Hepatocyte (in vitro differentiated cells): ENCODE measurements around the gene RYR3. TPM values are rescaled to one million over a fixed set of nuclear protein-coding genes. Genes with fewer than 3 reads are reported as not detected.

Experiments used
- DNase-seq: peaks from one replicate; pipeline ENCODE4 v3.0.0-alpha.2; 2016; ENCODE audit warnings: low spot score
- H2AFZ ChIP-seq: fragments of 200-600 bp; sonication (generic); 2 replicates; pipeline ENCODE4 v1.6.0; 2016; ENCODE audit warnings: antibody characterized with exemption, mild to moderate bottlenecking
- H3K27ac ChIP-seq: fragments of 200-600 bp; sonication (generic); 2 replicates; pipeline ENCODE4 v1.5.1; 2016; ENCODE audit warnings: mild to moderate bottlenecking
- H3K27me3 ChIP-seq: fragments of 200-600 bp; sonication (generic); 2 replicates; pipeline ENCODE4 v1.6.1; 2016
- H3K36me3 ChIP-seq: fragments of 200-600 bp; sonication (generic); replicated peaks from 2 replicates; pipeline ENCODE4 v1.5.1; 2016; ENCODE audit warnings: low read depth; ENCODE audit not compliant: insufficient read depth
- H3K4me1 ChIP-seq: fragments of 200-600 bp; sonication (generic); 2 replicates; pipeline ENCODE4 v1.5.1; 2016; ENCODE audit warnings: mild to moderate bottlenecking, moderate library complexity; ENCODE audit not compliant: insufficient read depth
- H3K4me2 ChIP-seq: fragments of 200-600 bp; sonication (generic); 2 replicates; pipeline ENCODE4 v1.6.0; 2016
- H3K4me3 ChIP-seq: fragments of 200-600 bp; sonication (generic); 2 replicates; pipeline ENCODE4 v1.5.1; 2016; ENCODE audit warnings: mild to moderate bottlenecking
- H3K79me2 ChIP-seq: fragments of 200-600 bp; sonication (generic); 2 replicates; pipeline ENCODE4 v1.6.0; 2017; ENCODE audit warnings: mild to moderate bottlenecking
- H3K9me2 ChIP-seq: fragments of 200-600 bp; sonication (generic); replicated peaks from 2 replicates; pipeline ENCODE4 v1.6.0; 2017; ENCODE audit warnings: mild to moderate bottlenecking; ENCODE audit not compliant: insufficient read depth
- H3K9me3 ChIP-seq: fragments of 200-600 bp; sonication (generic); 2 replicates; pipeline ENCODE4 v1.5.1; 2016; ENCODE audit warnings: low read depth, mild to moderate bottlenecking
- H4K20me1 ChIP-seq: fragments of 200-600 bp; sonication (generic); 2 replicates; pipeline ENCODE4 v1.6.0; 2016; ENCODE audit warnings: mild to moderate bottlenecking; ENCODE audit not compliant: insufficient read depth, poor library complexity, severe bottlenecking
- CTCF ChIP-seq: fragments of 200-600 bp; sonication (generic); IDR thresholded peaks from 2 replicates; pipeline ENCODE4 v1.5.1; 2016; ENCODE audit warnings: antibody characterized with exemption, mild to moderate bottlenecking; ENCODE audit not compliant: poor library complexity
- EZH2 ChIP-seq: fragments of 200-600 bp; sonication (generic); IDR thresholded peaks from 2 replicates; pipeline ENCODE4 v1.6.1; 2016; ENCODE audit warnings: antibody characterized with exemption, mild to moderate bottlenecking, borderline replicate concordance
- EZH2phosphoT487 ChIP-seq: fragments of 200-600 bp; sonication (generic); IDR thresholded peaks from one replicate; pipeline ENCODE4 v1.6.1; 2018; ENCODE audit warnings: antibody characterized with exemption, mild to moderate bottlenecking, low read depth, moderate library complexity; ENCODE audit not compliant: unreplicated experiment, severe bottlenecking
- WGBS: methylation state at CpG from one replicate; pipeline ENCODE4 v1.1.6; 2016; ENCODE audit warnings: low lambda C conversion rate; ENCODE audit errors: missing lambda C conversion rate; 5-methylcytosine and 5-hydroxymethylcytosine counted together
- polyA plus RNA-seq: library from polyadenylated mRNA; unstranded; fragments of >200 nt; fragmentation: Nextera tagmentation; extraction: Ambion mirVana; gene quantifications from 2 replicates; pipeline ENCODE4 v1.2.1, GENCODE V29; 2016
- total RNA-seq: library from RNA; depleted of rRNA; stranded (reverse); fragments of >200 nt; gene quantifications from 2 replicates; pipeline ENCODE4 v1.2.3, GENCODE V29; 2014

Gene RYR3
- total and polyA plus RNA-seq, 2 experiments from 2014 or later, result 0.36 to 0.37 TPM

- Histone ChIP-seq H3K4me1 (no peaks in the 10 kb centered on the region), H2AFZ (no peak overlapping the region), H3K9me2 (no peaks in the 10 kb centered on the region), H3K4me3 (no peak overlapping the region), H3K79me2 (no peaks in the 10 kb centered on the region), H3K27me3 (no peaks in the 10 kb centered on the region), H3K4me2 (no peak overlapping the region), H3K36me3 (no peaks in the 10 kb centered on the region), H3K9me3 (no peaks in the 10 kb centered on the region), H4K20me1 (no peaks in the 10 kb centered on the region), H3K27ac (no peak overlapping the region)
- 36% methylated on average over 15 of the region's 15 CpGs for WGBS
- DNase-seq, result peak; percentile 64
- no peak for TF ChIP-seq EZH2
- TF ChIP-seq CTCF, result peak; percentile 77
Measured at GRCh38 chr15:33737687-33738601, 427.2 kb downstream of the RYR3 start.

- Histone ChIP-seq H3K9me3 (no peaks in the 10 kb centered on the region), H3K27ac (no peak overlapping the region), H3K9me2 (no peaks in the 10 kb centered on the region), H2AFZ (no peak overlapping the region), H3K4me2 (no peak overlapping the region), H3K36me3 (no peaks in the 10 kb centered on the region), H4K20me1 (no peaks in the 10 kb centered on the region), H3K4me1 (no peaks in the 10 kb centered on the region), H3K27me3 (no peaks in the 10 kb centered on the region), H3K79me2 (no peaks in the 10 kb centered on the region), H3K4me3 (no peak overlapping the region)
- no peak for TF ChIP-seq EZH2
- no peak for TF ChIP-seq EZH2phosphoT487
- no peak for TF ChIP-seq CTCF
- WGBS, result 83% methylated on average over 6 of the region's 6 CpGs
- DNase-seq, result no peak
Measured at GRCh38 chr15:33738941-33739664, 428.3 kb downstream of the RYR3 start.

- TF ChIP-seq EZH2 (no peak), EZH2phosphoT487 (no peak), CTCF (no peak)
- no peak overlapping the region for H3K4me3 ChIP-seq
- whole genome bisulfite sequencing, result 72% methylated on average over 3 of the region's 3 CpGs
- no peak overlapping the region for H3K4me2 ChIP-seq
- no peaks in the 10 kb centered on the region for H3K27me3 ChIP-seq
- no peaks in the 10 kb centered on the region for H3K36me3 ChIP-seq
- no peak overlapping the region for H3K27ac ChIP-seq
- no peaks in the 10 kb centered on the region for H3K4me1 ChIP-seq
- no peaks in the 10 kb centered on the region for H4K20me1 ChIP-seq
- no peaks in the 10 kb centered on the region for H3K79me2 ChIP-seq
- DNase-seq, result no peak
- no peak overlapping the region for H2AFZ ChIP-seq
- no peaks in the 10 kb centered on the region for H3K9me3 ChIP-seq
- H3K9me2 ChIP-seq, result no peaks in the 10 kb centered on the region
Measured at GRCh38 chr15:33742306-33742705, 431.5 kb downstream of the RYR3 start.
